DOHH2 (cell line): ENCODE data around the gene SCARB2.

Experiments
- CTCF ChIP-seq: fragments of 200-600 bp; sonication (generic); IDR thresholded peaks from one replicate; pipeline ENCODE4 v1.5.1; 2014; ENCODE audit warnings: antibody characterized with exemption, mild to moderate bottlenecking, low read depth, low read length; ENCODE audit not compliant: poor library complexity, severe bottlenecking
- EZH2phosphoT487 ChIP-seq: fragments of 200-600 bp; sonication (generic); IDR thresholded peaks from 2 replicates; pipeline ENCODE4 v1.6.1; 2017; ENCODE audit warnings: borderline replicate concordance, mild to moderate bottlenecking, antibody characterized with exemption, low read length, moderate library complexity, mixed read lengths

GRCh38 chr4:76188149-76188548 is 25.5 kb downstream of the SCARB2 start:
- TF ChIP-seq CTCF = no peak
- no peak for TF ChIP-seq EZH2phosphoT487
